Stimulated activated CD8-positive, alpha-beta memory T cell treated with anti-CD3 and anti-CD28 coated beads, Interleukin-12 subunit alpha, Interleukin-12 subunit beta, amount 100 ng/mL, for 24 hours (primary cell): Measurements from ENCODE around the gene MAGI1.
"Not testable (repeated sequence)": the region's sequence is repeated elsewhere in the genome, so short reads cannot be mapped to it uniquely, and the experiment has no call there.

Source experiments
- DNase-seq: peaks from one replicate; pipeline ENCODE4 v3.0.0-alpha.2; 2020; ENCODE audit errors: extremely low read depth

Gene MAGI1

DNA sequence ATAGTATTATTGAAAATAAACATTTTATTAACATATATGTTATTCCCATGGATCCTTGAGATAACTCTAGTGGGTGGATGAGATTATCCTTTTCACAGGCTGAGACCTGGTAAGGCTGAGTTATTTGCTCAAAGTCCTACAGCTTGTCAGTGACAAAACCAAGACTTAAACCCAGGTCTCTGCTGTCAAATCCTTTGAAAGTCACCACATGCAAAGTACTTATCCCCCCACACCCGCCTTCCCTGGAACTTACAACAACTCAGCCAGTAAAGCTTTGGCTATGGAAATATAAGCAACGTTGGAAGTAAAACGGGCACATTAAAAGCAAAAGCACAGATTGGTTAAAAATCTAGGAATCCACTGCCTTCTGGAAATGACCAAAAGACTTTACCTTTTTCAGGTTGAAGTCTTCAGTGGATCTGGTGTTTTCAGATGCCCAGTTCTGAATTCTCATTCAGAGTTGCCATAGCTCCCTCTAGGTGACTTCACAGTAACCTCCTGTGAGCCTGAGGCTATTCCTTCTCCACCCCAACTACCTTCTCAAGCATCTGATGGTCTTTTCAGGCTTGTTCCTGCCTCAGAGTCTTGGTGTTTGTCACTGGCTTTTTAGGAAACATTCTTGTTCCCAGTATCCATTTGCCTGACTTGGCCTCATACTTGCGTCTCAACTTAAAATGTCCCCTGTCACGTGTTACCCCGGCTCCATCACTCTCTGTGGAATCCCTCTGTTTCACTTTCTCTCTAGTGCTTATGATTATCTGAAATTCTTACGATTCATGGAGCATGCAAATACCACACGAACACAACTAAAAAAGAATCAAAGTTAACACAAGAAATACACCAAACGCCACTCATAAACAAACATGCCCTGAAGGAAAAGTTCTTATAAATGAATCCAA lies 131.2 kb downstream of the MAGI1 start:
- DNase-seq: no peak

- DNase-seq: no peak
Observed at GRCh38 chr3:65905771-65906170, 132.9 kb downstream of the MAGI1 start.

DNA sequence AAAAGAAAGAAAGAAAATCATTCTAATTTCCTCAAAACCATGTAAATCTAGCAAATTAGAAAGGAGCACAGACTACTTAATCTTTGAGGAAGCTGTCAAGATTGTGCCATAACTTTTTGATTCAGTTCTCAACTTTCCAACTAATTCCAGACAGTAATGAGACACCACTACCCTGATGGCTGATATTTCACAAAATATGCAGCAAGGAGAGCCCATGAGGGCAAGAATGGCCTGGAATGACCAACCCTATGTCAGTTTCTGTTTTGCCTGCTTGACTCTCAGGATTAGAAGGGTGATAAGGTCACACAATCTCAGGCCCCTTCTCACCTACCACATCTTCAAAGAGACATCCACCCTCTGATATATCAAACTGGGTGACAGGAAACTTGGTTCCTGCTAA lies 134.7 kb downstream of the MAGI1 start:
- no peak for DNase-seq

GRCh38 chr3:65902304-65902793 lies 136.4 kb downstream of the MAGI1 start:
- no peak for DNase-seq

DNA sequence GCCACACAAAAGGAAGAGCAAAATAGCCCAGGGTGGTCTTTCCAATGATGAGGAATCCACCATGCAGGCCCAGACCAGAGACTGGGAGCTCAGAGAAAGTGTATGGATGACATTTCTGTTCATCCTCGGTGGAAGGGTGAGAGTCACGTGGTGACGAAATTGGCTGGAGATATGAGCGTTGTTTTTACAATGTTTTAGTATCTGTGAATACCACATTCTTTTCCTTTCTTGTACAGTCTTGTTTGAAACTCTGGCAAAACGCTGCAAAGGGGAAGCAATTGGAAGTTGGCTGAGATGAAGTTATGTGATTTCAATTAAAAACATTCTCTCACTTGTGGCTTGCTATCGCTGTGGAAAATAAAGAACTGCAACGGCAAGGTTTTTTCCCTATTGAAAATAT lies 137.5 kb downstream of the MAGI1 start:
- no peak for DNase-seq

GRCh38 chr3:65899226-65899625 lies 139.5 kb downstream of the MAGI1 start:
- no peak for DNase-seq

GRCh38 chr3:65897766-65898165 lies 141.0 kb downstream of the MAGI1 start:
- DNase-seq: no peak

GRCh38 chr3:65896321-65896720 lies 142.4 kb downstream of the MAGI1 start:
- no peak for DNase-seq

- DNase-seq: no peak
Observed at GRCh38 chr3:65894679-65895453, 143.9 kb downstream of the MAGI1 start.

- DNase-seq: no peak
Observed at GRCh38 chr3:65894126-65894525, 144.6 kb downstream of the MAGI1 start.

GRCh38 chr3:65893631-65894030 lies 145.1 kb downstream of the MAGI1 start:
- no peak for DNase-seq

- not testable (repeated sequence) for DNase-seq
Observed at GRCh38 chr3:65891477-65891876, 147.2 kb downstream of the MAGI1 start.

DNA sequence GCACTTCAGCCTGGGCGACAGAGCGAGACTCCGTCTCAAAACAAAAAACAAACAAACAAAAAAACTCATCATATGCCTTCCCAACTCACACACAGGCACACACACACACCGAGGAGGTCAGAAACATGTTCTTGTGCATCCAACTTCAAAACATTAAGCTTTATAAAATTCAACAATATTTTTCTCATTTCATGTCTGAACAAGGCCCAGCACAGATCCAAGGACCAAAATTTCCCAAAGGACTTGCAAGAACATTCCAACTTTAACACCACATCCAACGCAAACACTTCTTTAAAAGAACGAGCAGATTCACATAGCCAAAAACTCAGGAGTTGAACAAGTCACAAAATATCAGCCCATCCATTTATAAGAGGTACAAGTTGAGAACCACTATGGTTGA lies 148.4 kb downstream of the MAGI1 start:
- DNase-seq: no peak

DNA sequence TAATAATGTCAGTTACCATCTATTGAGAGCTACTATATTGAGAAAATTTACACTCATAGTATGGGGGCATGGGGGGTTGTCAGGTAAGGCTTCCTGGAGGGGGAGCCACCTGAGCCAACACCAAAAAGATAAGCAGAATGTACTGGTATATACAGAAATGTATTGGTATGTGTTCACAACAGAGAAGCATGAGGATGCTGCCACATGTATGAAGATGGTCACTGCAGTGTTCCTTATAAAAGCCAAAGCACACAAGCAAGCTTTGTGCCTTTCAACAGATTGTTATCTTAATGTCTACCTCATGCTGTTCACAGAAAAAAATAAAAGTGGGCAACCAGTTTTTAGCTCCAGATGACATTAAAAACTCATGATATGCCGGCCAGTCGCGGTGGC lies 149.0 kb downstream of the MAGI1 start:
- no peak for DNase-seq

DNA sequence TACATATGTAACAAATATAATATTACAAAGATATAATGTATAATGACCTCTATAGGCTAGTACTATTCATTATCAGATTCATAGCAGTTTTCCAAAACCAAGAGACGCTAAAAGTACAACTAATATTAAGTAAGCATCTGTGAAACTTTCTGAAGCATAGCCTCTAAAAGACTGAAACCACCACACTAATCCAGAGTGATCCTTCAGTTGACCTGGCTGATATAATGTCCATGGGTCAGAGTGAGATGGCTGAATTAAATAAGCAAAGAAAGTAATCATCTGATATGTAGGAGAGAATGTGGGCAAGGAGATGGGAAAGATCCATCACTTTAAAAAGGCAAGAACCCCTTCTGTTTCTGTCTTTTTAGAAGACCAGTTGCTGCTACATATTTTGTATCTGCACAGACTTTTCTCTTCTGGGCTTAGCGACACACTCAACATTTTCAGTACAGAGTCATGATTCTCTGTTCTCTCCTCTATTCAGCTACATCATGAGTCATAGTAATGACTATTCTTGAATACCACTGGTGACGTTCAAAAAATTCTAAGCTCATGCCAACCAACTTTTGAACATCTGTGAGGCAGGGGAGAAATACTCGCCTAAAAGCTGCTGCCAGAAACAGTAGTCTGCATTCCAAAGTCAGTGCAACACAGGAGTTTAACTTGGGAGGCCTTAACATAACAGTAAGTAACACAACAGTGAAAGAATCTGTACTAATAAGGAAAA lies 149.6 kb downstream of the MAGI1 start:
- DNase-seq: no peak

DNA sequence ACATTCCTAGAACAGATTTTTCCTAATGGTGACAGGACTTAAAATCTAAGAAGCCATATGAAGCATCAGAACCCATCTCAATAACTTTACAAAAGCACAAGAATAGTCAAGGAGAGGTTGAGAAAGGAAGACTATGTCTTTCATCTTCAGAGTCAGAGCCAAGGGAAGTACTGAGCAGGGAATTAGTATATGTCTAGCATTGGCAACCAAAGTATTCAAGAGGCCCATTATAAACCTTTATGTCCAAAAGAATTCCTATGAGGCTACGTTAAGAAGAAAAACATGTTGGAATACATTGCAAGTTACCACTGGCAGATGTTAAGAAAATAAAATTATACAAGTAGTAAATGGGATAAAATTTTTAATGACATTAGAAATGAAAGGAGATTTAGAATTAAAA lies 150.5 kb downstream of the MAGI1 start:
- DNase-seq: no peak

- no peak for DNase-seq
Observed at GRCh38 chr3:65886391-65886790, 152.3 kb downstream of the MAGI1 start.

- DNase-seq: no peak
Observed at GRCh38 chr3:65884071-65884470, 154.6 kb downstream of the MAGI1 start.

DNA sequence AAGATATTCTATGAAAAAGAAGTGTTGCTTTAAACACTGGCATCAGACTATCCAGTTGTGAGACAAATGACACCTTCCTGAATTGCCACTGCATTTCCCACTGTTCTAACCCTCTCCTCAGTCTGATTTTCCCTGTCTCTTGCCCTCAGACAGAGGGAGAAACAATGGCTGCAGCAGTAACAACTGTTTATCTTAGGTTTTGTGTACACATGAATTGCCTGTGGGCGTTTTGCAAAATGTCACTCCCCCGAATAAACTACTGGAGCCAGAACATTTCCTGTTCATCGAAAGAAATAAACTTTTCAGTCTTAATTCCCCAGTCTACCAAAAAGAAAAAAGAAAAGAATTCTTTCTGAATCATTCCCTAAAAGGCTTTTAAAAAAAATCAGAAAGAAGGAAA lies 155.1 kb downstream of the MAGI1 start:
- DNase-seq: no peak

- no peak for DNase-seq
Observed at GRCh38 chr3:65880350-65880749, 158.4 kb downstream of the MAGI1 start.

DNA sequence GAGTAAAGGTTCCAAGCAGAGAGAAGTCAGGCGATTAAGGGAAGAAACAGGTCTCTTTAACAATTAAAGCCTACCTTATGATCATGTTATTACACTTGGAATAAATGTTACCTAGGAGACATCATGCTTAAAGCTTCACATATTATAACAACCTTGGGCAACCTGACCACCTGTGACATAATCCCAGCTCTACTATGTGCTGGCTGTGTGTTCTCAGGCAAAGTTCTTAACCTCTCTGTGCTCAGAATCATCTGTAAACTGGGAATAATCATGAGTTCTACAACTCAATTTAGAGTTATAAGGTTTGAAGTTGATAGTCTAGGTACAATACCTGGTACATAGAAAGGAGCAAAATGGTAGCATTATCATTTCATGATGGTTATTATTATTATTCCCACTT lies 159.3 kb downstream of the MAGI1 start:
- DNase-seq: no peak

DNA sequence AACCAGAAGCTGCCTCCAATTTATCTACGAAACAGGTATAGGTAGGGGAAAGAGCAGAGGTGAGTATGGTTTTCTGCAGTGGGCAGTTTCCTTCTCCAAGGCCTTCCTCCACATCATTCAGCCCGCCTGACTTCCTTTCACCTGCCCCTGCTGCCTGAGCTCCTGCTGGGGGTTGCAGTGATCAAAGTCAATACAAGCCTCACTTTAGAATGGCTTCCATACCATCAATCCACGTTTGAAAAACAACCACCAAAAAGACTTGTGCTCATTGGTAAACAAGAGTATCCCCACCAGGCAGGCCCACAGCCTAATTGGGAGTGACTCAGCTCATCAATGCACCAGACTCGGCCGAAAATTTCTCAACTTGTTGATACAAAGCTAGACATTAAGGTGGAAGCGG lies 159.9 kb downstream of the MAGI1 start:
- no peak for DNase-seq
